ENCODE results near the gene MRPS27. TPM values are rescaled to one million over a fixed set of nuclear protein-coding genes. Genes with fewer than 3 reads are reported as not detected.

MRPS27 gene
- total and polyA plus RNA-seq, 2 of the 13 experiments (the other 11 are each of a cell fraction or from before 2014, with no cell fraction given): 71.8 to 115 TPM

DNA sequence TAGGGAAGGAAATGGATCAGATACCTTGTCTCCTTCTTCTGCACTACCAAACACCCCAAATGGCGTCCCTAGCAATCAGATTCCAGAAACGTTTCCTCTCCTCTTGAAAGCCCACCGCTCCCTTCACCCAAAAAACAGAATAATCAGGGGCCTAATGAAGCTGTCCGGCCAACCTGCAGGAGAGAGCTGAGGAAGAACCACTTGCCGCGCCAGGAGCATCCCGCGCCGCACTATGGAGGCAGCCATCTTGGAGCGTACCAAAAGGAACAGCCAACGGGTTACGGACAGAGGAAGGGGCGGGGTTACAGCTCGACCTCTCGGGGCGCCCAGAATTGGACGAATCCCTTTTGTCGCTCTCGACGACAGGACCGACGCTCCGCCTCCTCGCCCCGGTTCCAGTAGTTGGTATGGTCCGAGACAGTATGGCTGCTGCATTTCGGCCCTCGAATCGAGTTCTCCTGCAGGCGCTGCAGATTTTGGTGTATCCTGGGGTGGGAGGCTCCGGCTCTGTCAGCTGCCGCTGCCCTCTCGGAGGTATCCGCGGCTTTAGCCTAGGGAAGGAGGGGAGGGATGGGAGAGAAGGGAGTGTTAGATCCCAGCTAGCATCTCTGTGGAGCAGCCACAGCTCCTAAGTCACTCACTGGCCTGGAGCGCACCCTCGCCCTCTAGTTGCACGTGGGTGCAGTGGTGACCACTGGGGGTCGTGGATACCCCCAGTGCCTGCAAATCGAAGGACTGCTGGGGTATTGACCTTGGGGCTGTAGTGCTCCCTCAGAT lies at the start of gene MRPS27, which contains the start of gene PTCD2 (continued):
- TF ChIP-seq TRAFD1 (CRISPR knock-in tag; IDR thresholded peaks at IDR 0.05; ENCODE audit: borderline replicate concordance) (no peak), KLF13 (CRISPR knock-in tag; IDR thresholded peaks at IDR 0.05) (no peak), ZNF3 (CRISPR knock-in tag; IDR thresholded peaks at IDR 0.05) (no peak), ZNF350 (CRISPR knock-in tag; IDR thresholded peaks at IDR 0.05; ENCODE audit: borderline replicate concordance, low read depth) (peak; percentile 72), ZNF609 (CRISPR knock-in tag; IDR thresholded peaks at IDR 0.05; ENCODE audit: borderline replicate concordance) (peak; percentile 51; the same call in 1 of the 2 replicates), ZNF234 (CRISPR knock-in tag; conservative IDR thresholded peaks at IDR 0.05) (no peak), NBN (conservative IDR thresholded peaks at IDR 0.05) (no peak), ZNF343 (CRISPR knock-in tag; IDR thresholded peaks at IDR 0.05) (0 out of 2 replicates have a peak, but pooled peaks have one; percentile 52), KDM1A (CRISPR knock-in tag; IDR thresholded peaks at IDR 0.05) (no peak), ZNF552 (CRISPR knock-in tag; IDR thresholded peaks at IDR 0.05; ENCODE audit: borderline replicate concordance) (peak; percentile 45; the same call in 1 of the 2 replicates), ZNF615 (CRISPR knock-in tag; IDR thresholded peaks at IDR 0.05; ENCODE audit: borderline replicate concordance) (no peak), JARID2 (CRISPR knock-in tag; IDR thresholded peaks at IDR 0.05; ENCODE audit: insufficient replicate concordance) (no peak)
- TF ChIP-seq, protein P1, sequence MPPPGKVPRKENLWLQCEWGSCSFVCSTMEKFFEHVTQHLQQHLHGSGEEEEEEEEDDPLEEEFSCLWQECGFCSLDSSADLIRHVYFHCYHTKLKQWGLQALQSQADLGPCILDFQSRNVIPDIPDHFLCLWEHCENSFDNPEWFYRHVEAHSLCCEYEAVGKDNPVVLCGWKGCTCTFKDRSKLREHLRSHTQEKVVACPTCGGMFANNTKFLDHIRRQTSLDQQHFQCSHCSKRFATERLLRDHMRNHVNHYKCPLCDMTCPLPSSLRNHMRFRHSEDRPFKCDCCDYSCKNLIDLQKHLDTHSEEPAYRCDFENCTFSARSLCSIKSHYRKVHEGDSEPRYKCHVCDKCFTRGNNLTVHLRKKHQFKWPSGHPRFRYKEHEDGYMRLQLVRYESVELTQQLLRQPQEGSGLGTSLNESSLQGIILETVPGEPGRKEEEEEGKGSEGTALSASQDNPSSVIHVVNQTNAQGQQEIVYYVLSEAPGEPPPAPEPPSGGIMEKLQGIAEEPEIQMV (CRISPR knock-in tag; IDR thresholded peaks at IDR 0.05; ENCODE audit: low read depth): peak; percentile 71; the same call in 1 of the 2 replicates
- TF ChIP-seq, protein P2, sequence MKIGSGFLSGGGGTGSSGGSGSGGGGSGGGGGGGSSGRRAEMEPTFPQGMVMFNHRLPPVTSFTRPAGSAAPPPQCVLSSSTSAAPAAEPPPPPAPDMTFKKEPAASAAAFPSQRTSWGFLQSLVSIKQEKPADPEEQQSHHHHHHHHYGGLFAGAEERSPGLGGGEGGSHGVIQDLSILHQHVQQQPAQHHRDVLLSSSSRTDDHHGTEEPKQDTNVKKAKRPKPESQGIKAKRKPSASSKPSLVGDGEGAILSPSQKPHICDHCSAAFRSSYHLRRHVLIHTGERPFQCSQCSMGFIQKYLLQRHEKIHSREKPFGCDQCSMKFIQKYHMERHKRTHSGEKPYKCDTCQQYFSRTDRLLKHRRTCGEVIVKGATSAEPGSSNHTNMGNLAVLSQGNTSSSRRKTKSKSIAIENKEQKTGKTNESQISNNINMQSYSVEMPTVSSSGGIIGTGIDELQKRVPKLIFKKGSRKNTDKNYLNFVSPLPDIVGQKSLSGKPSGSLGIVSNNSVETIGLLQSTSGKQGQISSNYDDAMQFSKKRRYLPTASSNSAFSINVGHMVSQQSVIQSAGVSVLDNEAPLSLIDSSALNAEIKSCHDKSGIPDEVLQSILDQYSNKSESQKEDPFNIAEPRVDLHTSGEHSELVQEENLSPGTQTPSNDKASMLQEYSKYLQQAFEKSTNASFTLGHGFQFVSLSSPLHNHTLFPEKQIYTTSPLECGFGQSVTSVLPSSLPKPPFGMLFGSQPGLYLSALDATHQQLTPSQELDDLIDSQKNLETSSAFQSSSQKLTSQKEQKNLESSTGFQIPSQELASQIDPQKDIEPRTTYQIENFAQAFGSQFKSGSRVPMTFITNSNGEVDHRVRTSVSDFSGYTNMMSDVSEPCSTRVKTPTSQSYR (CRISPR knock-in tag; IDR thresholded peaks at IDR 0.05; ENCODE audit: borderline replicate concordance): peak; percentile 3; the same call in 1 of the 2 replicates

Data from HepG2 (cell line).